OCI-LY7 (cell line): ENCODE data around the gene CNTN4. TPM values are rescaled to one million over a fixed set of nuclear protein-coding genes. Genes with fewer than 3 reads are reported as not detected.

ENCODE experiments used
- BruUV-seq: library from RNA; stranded (reverse); fragments of 400-500 nt; replicated peaks from 2 replicates; lab custom pipeline; 2021; lab: Mats Ljungman, UMichigan
- CTCF ChIA-PET: fragments of 300-600 bp; sonication (Branson Sonifier 250); formaldehyde crosslinking; loops from one replicate; lab custom pipeline; 2022; ENCODE audit warnings: antibody characterized with exemption; ENCODE audit not compliant: unreplicated experiment; lab: Charles Lee
- POLR2A ChIA-PET: fragments of 300-600 bp; sonication (Branson Sonifier 250); formaldehyde crosslinking; loops from one replicate; lab custom pipeline; 2022; ENCODE audit warnings: antibody characterized with exemption; lab: Charles Lee
- DNase-seq: peaks from one replicate; pipeline ENCODE4 v3.0.0-alpha.2; 2015; ENCODE audit warnings: low spot score
- H2AFZ ChIP-seq: fragments of 200-600 bp; sonication (generic), shearing (Covaris generic); 2 replicates; pipeline ENCODE4 v1.6.1; 2014; ENCODE audit warnings: mild to moderate bottlenecking, antibody characterized with exemption, low read length, moderate library complexity
- H3K27ac ChIP-seq: fragments of 200-600 bp; sonication (generic); 2 replicates; pipeline ENCODE4 v1.5.1; 2014; ENCODE audit warnings: mixed run types, low read depth, mild to moderate bottlenecking, moderate library complexity, low read length, inconsistent platforms; ENCODE audit not compliant: poor library complexity, severe bottlenecking
- H3K36me3 ChIP-seq: fragments of 200-600 bp; sonication (generic); 2 replicates; pipeline ENCODE4 v1.6.1; 2014; ENCODE audit warnings: mild to moderate bottlenecking, antibody characterized with exemption, low read length, moderate library complexity, mixed read lengths; ENCODE audit not compliant: insufficient read depth
- H3K4me1 ChIP-seq: fragments of 200-600 bp; sonication (generic); 2 replicates; pipeline ENCODE4 v1.5.1; 2014; ENCODE audit warnings: mild to moderate bottlenecking, low read length; ENCODE audit not compliant: insufficient read depth, poor library complexity, severe bottlenecking
- H3K4me2 ChIP-seq: fragments of 200-600 bp; sonication (generic); 2 replicates; pipeline ENCODE4 v1.6.1; 2014; ENCODE audit warnings: mild to moderate bottlenecking, low read length
- H3K4me3 ChIP-seq: fragments of 200-600 bp; sonication (generic); 2 replicates; pipeline ENCODE4 v1.5.1; 2014; ENCODE audit warnings: mild to moderate bottlenecking, low read depth, low read length; ENCODE audit not compliant: poor library complexity, severe bottlenecking
- H3K79me2 ChIP-seq: fragments of 200-600 bp; sonication (generic); 2 replicates; pipeline ENCODE4 v1.6.1; 2016; ENCODE audit warnings: low read depth, mild to moderate bottlenecking, low read length, moderate library complexity, mixed read lengths; ENCODE audit not compliant: insufficient read depth
- H3K9me2 ChIP-seq: fragments of 200-600 bp; sonication (generic); 2 replicates; pipeline ENCODE4 v1.6.1; 2016; ENCODE audit warnings: mild to moderate bottlenecking, low read length, mixed read lengths; ENCODE audit not compliant: insufficient read depth
- H3K9me3 ChIP-seq: fragments of 200-600 bp; sonication (generic); 2 replicates; pipeline ENCODE4 v1.6.1; 2014; ENCODE audit warnings: mild to moderate bottlenecking, mixed run types, low read length, mixed read lengths
- H4K20me1 ChIP-seq: fragments of 200-600 bp; sonication (generic); 2 replicates; pipeline ENCODE4 v1.6.1; 2014; ENCODE audit warnings: mild to moderate bottlenecking, antibody characterized with exemption, low read length, moderate library complexity, mixed read lengths; ENCODE audit not compliant: insufficient read depth
- CTCF ChIP-seq: fragments of 200-600 bp; sonication (generic); conservative IDR thresholded peaks from 2 replicates; pipeline ENCODE4 v1.5.1; 2014; ENCODE audit warnings: mild to moderate bottlenecking, antibody characterized with exemption, low read length, moderate library complexity, mixed read lengths
- EZH2phosphoT487 ChIP-seq: fragments of 200-600 bp; sonication (generic); IDR thresholded peaks from 2 replicates; pipeline ENCODE4 v1.6.1; 2018; ENCODE audit warnings: low read depth, borderline replicate concordance, mild to moderate bottlenecking, mixed run types, antibody characterized with exemption, low read length, moderate library complexity, mixed read lengths
- intact Hi-C: fragments of 100-400 bp; cut with micrococcal nuclease; formaldehyde crosslinking; loops from one replicate; pipeline ENCODE4 v1.10.0; 2022; ENCODE audit not compliant: unreplicated experiment
- total RNA-seq, 2 experiments: library from RNA; depleted of rRNA in 1 of 2; stranded (reverse); fragments of >200 nt in 1 of 2; shearing (Covaris generic) in 1 of 2; gene quantifications; 2 replicates each; pipeline ENCODE4 v1.2.3, GENCODE V29; 2014 to 2022

The CNTN4 gene
- total RNA-seq, 2 experiments from 2014 or later, result not detected

- no peaks in the 10 kb centered on the region for H3K4me1 ChIP-seq
- no peak overlapping the region for H3K4me2 ChIP-seq
- CTCF ChIA-PET, result no interaction called here
- no peaks in the 10 kb centered on the region for H3K36me3 ChIP-seq
- H3K4me3 ChIP-seq, result no peak overlapping the region
- no peak overlapping the region for H3K27ac ChIP-seq
- H2AFZ ChIP-seq, result no peak overlapping the region
- no TSS peak for BruUV-seq
- intact Hi-C loops, result no loop called here
- no peak for TF ChIP-seq CTCF
- H4K20me1 ChIP-seq, result no peaks in the 10 kb centered on the region
- POLR2A ChIA-PET, result interaction anchor here (0.6 to 1.0 kb wide), 3 partner anchors 10 to 467 kb away, joined by 3 to 12 read pairs (median 3); no protein-coding TSS in a partner anchor
- H3K9me2 ChIP-seq, result no peaks in the 10 kb centered on the region
- no peaks in the 10 kb centered on the region for H3K9me3 ChIP-seq
- no peaks in the 10 kb centered on the region for H3K79me2 ChIP-seq
- DNase-seq, result no peak
Observed at GRCh38 chr3:3066378-3066777, 967.7 kb downstream of the CNTN4 start.

- Histone ChIP-seq H3K9me3 (no peaks in the 10 kb centered on the region), H3K4me2 (no peak overlapping the region), H3K27ac (no peak overlapping the region), H3K79me2 (no peaks in the 10 kb centered on the region), H4K20me1 (no peaks in the 10 kb centered on the region), H3K4me1 (no peaks in the 10 kb centered on the region), H2AFZ (no peak overlapping the region), H3K9me2 (no peaks in the 10 kb centered on the region), H3K4me3 (no peak overlapping the region), H3K36me3 (no peaks in the 10 kb centered on the region)
- intact Hi-C loops, result no loop called here
- CTCF ChIA-PET, result no interaction called here
- DNase-seq, result no peak
- TF ChIP-seq EZH2phosphoT487 (no peak), CTCF (no peak)
- POLR2A ChIA-PET, result no interaction called here
- no TSS peak for BruUV-seq
Observed at GRCh38 chr3:3066910-3067309, 968.2 kb downstream of the CNTN4 start.

DNA sequence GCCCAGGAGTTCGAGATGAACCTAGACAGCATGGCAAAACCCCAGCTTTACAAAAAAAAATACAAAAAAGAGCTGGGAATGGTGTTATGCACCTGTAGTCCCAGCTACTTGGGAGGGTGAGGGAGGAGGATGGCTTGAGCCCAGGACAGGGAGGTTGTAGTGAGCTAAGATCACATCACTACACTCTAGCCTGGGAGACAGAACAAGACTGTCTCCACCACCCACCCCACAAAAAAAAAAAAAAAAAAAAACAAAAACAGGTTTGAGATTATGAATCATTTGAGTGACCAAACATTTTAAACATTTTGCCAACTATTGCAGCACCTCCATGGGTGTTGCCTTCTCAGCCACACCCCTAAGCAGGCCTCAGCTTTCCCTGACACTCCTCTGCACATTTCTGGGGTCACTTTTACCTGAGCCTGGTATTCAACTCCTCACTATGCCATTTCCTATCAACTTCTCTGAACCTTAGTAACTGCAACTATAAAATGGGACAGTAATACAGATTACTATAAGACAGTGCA is 969.8 kb downstream of the CNTN4 start:
- intact Hi-C loops, result no loop called here

More for the DNA sequence above, 969.8 kb downstream of the CNTN4 start:
- TF ChIP-seq CTCF (no peak), EZH2phosphoT487 (no peak)
- Histone ChIP-seq H3K4me1 (no peaks in the 10 kb centered on the region), H3K79me2 (no peaks in the 10 kb centered on the region), H3K9me2 (no peaks in the 10 kb centered on the region), H3K36me3 (no peaks in the 10 kb centered on the region), H3K4me3 (no peak overlapping the region), H3K4me2 (no peak overlapping the region), H3K9me3 (no peaks in the 10 kb centered on the region), H4K20me1 (no peaks in the 10 kb centered on the region), H3K27ac (no peak overlapping the region), H2AFZ (no peak overlapping the region)
- ChIA-PET CTCF (no interaction called here), POLR2A (no interaction called here)
- no TSS peak for BruUV-seq
- no peak for DNase-seq
